GM18868 (cell line): ENCODE measurements around the gene RUNDC3A.

ENCODE experiments used
- ATAC-seq: cut with Tn5 transposase; IDR thresholded peaks from one replicate; pipeline ENCODE4 v1.9.1; 2021; ENCODE audit warnings: mild to moderate bottlenecking, moderate library complexity; ENCODE audit not compliant: unreplicated experiment

RUNDC3A gene

GRCh38 chr17:44308320-44308818, at the start of gene RUNDC3A:
Gene RUNDC3A (plus strand): TSS chr17:44308601. CDS start chr17:44308833, 232 bp downstream.
- ATAC-seq: no peak

- ATAC-seq: no peak
Observed at GRCh38 chr17:44258811-44259351, 49.5 kb upstream of the RUNDC3A start.

GRCh38 chr17:44260296-44260695, 48.1 kb upstream of the RUNDC3A start:
- no peak for ATAC-seq

GRCh38 chr17:44262654-44263225, 45.7 kb upstream of the RUNDC3A start:
- no peak for ATAC-seq

- no peak for ATAC-seq
Observed at GRCh38 chr17:44263345-44263902, 45.0 kb upstream of the RUNDC3A start.

- ATAC-seq: no peak
Observed at GRCh38 chr17:44266402-44267164, 41.8 kb upstream of the RUNDC3A start.

GRCh38 chr17:44267165-44267455, 41.3 kb upstream of the RUNDC3A start:
- no peak for ATAC-seq

- ATAC-seq: no peak
Observed at GRCh38 chr17:44267818-44268490, 40.4 kb upstream of the RUNDC3A start, which contains the start of gene SLC4A1. Gene SLC4A1 (minus strand): TSS chr17:44268135. CDS start chr17:44262866, 5,269 bp downstream.

- no peak for ATAC-seq
Observed at GRCh38 chr17:44268709-44269534, 39.5 kb upstream of the RUNDC3A start.

GRCh38 chr17:44269535-44270240, 38.7 kb upstream of the RUNDC3A start:
- no peak for ATAC-seq

GRCh38 chr17:44272321-44272951, 36.0 kb upstream of the RUNDC3A start:
- ATAC-seq: no peak

- no peak for ATAC-seq
Observed at GRCh38 chr17:44272954-44273353, 35.4 kb upstream of the RUNDC3A start.

- ATAC-seq: no peak
Observed at GRCh38 chr17:44273607-44274006, 34.8 kb upstream of the RUNDC3A start.

- ATAC-seq: no peak
Observed at GRCh38 chr17:44277976-44278375, 30.4 kb upstream of the RUNDC3A start.

GRCh38 chr17:44279346-44279665, 29.1 kb upstream of the RUNDC3A start:
- no peak for ATAC-seq

GRCh38 chr17:44279666-44280391, 28.6 kb upstream of the RUNDC3A start:
- ATAC-seq: no peak

- no peak for ATAC-seq
Observed at GRCh38 chr17:44280392-44280937, 27.9 kb upstream of the RUNDC3A start.

GRCh38 chr17:44281570-44281969, 26.8 kb upstream of the RUNDC3A start:
- ATAC-seq: no peak

- ATAC-seq: no peak
Observed at GRCh38 chr17:44282264-44282663, 26.1 kb upstream of the RUNDC3A start.
